Hindlimb muscle (tissue), 1 donor: ENCODE results near the gene STPG1. TPM values are rescaled to one million over a fixed set of nuclear protein-coding genes. Genes with fewer than 3 reads are reported as not detected.

Experiments used
- DNase-seq: peaks from one replicate; pipeline ENCODE4 v3.0.0-alpha.2; 2013
- polyA plus RNA-seq: library from polyadenylated mRNA; unstranded; fragments of 120-200 nt; gene quantifications from one replicate; pipeline ENCODE4 v1.2.1, GENCODE V29; 2013; ENCODE audit not compliant: insufficient read length

Gene STPG1
- polyA plus RNA-seq, 1 donor = 2.0 TPM

GRCh38 chr1:24364975-24365678, 48.5 kb downstream of the STPG1 start:
- DNase-seq = peak; percentile 9

- no peak for DNase-seq
Observed at GRCh38 chr1:24364605-24364974, 49.0 kb downstream of the STPG1 start.

- no peak for DNase-seq
Observed at GRCh38 chr1:24363994-24364393, 49.6 kb downstream of the STPG1 start.

- no peak for DNase-seq
Observed at GRCh38 chr1:24362982-24363614, 50.5 kb downstream of the STPG1 start.

GRCh38 chr1:24362396-24362795, 51.2 kb downstream of the STPG1 start:
- DNase-seq = no peak

GRCh38 chr1:24361811-24362210, 51.8 kb downstream of the STPG1 start:
- no peak for DNase-seq

GRCh38 chr1:24360681-24361080, 52.9 kb downstream of the STPG1 start:
- no peak for DNase-seq

GRCh38 chr1:24357038-24357437, 56.5 kb downstream of the STPG1 start:
- DNase-seq = no peak

- DNase-seq = no peak
Observed at GRCh38 chr1:24355466-24355865, 58.1 kb downstream of the STPG1 start.

GRCh38 chr1:24353292-24353891, 60.2 kb downstream of the STPG1 start:
- no peak for DNase-seq

- no peak for DNase-seq
Observed at GRCh38 chr1:24351918-24352627, 61.5 kb downstream of the STPG1 start.

- DNase-seq = no peak
Observed at GRCh38 chr1:24351247-24351646, 62.3 kb downstream of the STPG1 start.

GRCh38 chr1:24349891-24350290, 63.7 kb downstream of the STPG1 start:
- DNase-seq = no peak

GRCh38 chr1:24348196-24348595, 65.4 kb downstream of the STPG1 start:
- DNase-seq = no peak

GRCh38 chr1:24347159-24347934, 66.2 kb downstream of the STPG1 start:
- DNase-seq = no peak

GRCh38 chr1:24345334-24345733, 68.2 kb downstream of the STPG1 start:
- no peak for DNase-seq

GRCh38 chr1:24344090-24344742, 69.4 kb downstream of the STPG1 start:
- DNase-seq = no peak

- no peak for DNase-seq
Observed at GRCh38 chr1:24343412-24344089, 70.0 kb downstream of the STPG1 start.

- DNase-seq = no peak
Observed at GRCh38 chr1:24341260-24341659, 72.3 kb downstream of the STPG1 start.

- no peak for DNase-seq
Observed at GRCh38 chr1:24340770-24341169, 72.8 kb downstream of the STPG1 start.

- no peak for DNase-seq
Observed at GRCh38 chr1:24339996-24340395, 73.6 kb downstream of the STPG1 start.
